Measurements from ENCODE around the gene ZNRF2.

ZNRF2 gene

GRCh38 chr7:30406664-30407425, 122.4 kb downstream of the ZNRF2 start:
- DNase-seq (ENCODE audit: low read depth in 3 of 3): no peak

- DNase-seq (ENCODE audit: low read depth in 3 of 3): no peak
Observed at GRCh38 chr7:30411173-30411572, 126.8 kb downstream of the ZNRF2 start.

- no peak for DNase-seq (ENCODE audit: low read depth in 3 of 3)
Observed at GRCh38 chr7:30411897-30412296, 127.5 kb downstream of the ZNRF2 start.

- DNase-seq (ENCODE audit: low read depth in 3 of 3): no peak
Observed at GRCh38 chr7:30412782-30413504, 128.5 kb downstream of the ZNRF2 start.

GRCh38 chr7:30413864-30414263, 129.5 kb downstream of the ZNRF2 start:
- no peak for DNase-seq (ENCODE audit: low read depth in 3 of 3)
